Measurements from ENCODE around the gene KRT85.
"Not testable (repeated sequence)": the region's sequence is repeated elsewhere in the genome, so short reads cannot be mapped to it uniquely, and the experiment has no call there.

The KRT85 gene

GRCh38 chr12:52347016-52347415, 20.3 kb downstream of the KRT85 start:
- no peak for DNase-seq

- DNase-seq, result peak; percentile 15
Measured at GRCh38 chr12:52346593-52346992, 20.7 kb downstream of the KRT85 start.

GRCh38 chr12:52345041-52345440, 22.2 kb downstream of the KRT85 start:
- not testable (repeated sequence) for DNase-seq

- DNase-seq, result no peak
Measured at GRCh38 chr12:52344111-52344510, 23.2 kb downstream of the KRT85 start.

GRCh38 chr12:52343550-52343949, 23.7 kb downstream of the KRT85 start:
- DNase-seq, result no peak

GRCh38 chr12:52342781-52343490, 24.3 kb downstream of the KRT85 start:
- DNase-seq, result no peak

GRCh38 chr12:52341066-52341580, 26.2 kb downstream of the KRT85 start:
- DNase-seq, result no peak

GRCh38 chr12:52338241-52338960, 28.9 kb downstream of the KRT85 start:
- DNase-seq, result no peak

- DNase-seq, result no peak
Measured at GRCh38 chr12:52337054-52337453, 30.2 kb downstream of the KRT85 start.

- DNase-seq, result no peak
Measured at GRCh38 chr12:52336641-52337040, 30.6 kb downstream of the KRT85 start.

- no peak for DNase-seq
Measured at GRCh38 chr12:52335598-52336262, 31.6 kb downstream of the KRT85 start.

GRCh38 chr12:52334185-52334584, 33.1 kb downstream of the KRT85 start:
- no peak for DNase-seq

GRCh38 chr12:52333321-52333720, 34.0 kb downstream of the KRT85 start:
- no peak for DNase-seq

GRCh38 chr12:52332381-52332780, 34.9 kb downstream of the KRT85 start:
- DNase-seq, result no peak

GRCh38 chr12:52331833-52332232, 35.4 kb downstream of the KRT85 start:
- DNase-seq, result no peak

- no peak for DNase-seq
Measured at GRCh38 chr12:52331039-52331438, 36.2 kb downstream of the KRT85 start.

GRCh38 chr12:52327830-52328500, 39.3 kb downstream of the KRT85 start:
- DNase-seq, result no peak

- DNase-seq, result peak; percentile 83
Measured at GRCh38 chr12:52327052-52327829, 40.0 kb downstream of the KRT85 start.

GRCh38 chr12:52324153-52324444, 43.2 kb downstream of the KRT85 start:
- no peak for DNase-seq

GRCh38 chr12:52323416-52324152, 43.7 kb downstream of the KRT85 start:
- DNase-seq, result no peak

GRCh38 chr12:52323001-52323400, 44.3 kb downstream of the KRT85 start:
- no peak for DNase-seq

- no peak for DNase-seq
Measured at GRCh38 chr12:52322069-52322468, 45.2 kb downstream of the KRT85 start.
